Panc1 (cell line): ENCODE measurements around the gene DDI2. TPM values are rescaled to one million over a fixed set of nuclear protein-coding genes. Genes with fewer than 3 reads are reported as not detected.

ENCODE experiments used
- ATAC-seq: fragments of 200-7000 bp; cut with Tn5 transposase; 2 replicates; pipeline ENCODE4 v1.9.1; 2020; ENCODE audit warnings: mild to moderate bottlenecking, moderate library complexity
- BruUV-seq: library from RNA; stranded (reverse); fragments of 400-500 nt; replicated peaks from 2 replicates; lab custom pipeline; 2021; lab: Mats Ljungman, UMichigan
- CTCF ChIA-PET: fragments of 300-600 bp; sonication (Branson Sonifier 250); formaldehyde crosslinking; loops from one replicate; lab custom pipeline; 2022; ENCODE audit warnings: antibody characterized with exemption; lab: Charles Lee
- POLR2A ChIA-PET: fragments of 300-600 bp; sonication (Branson Sonifier 250); formaldehyde crosslinking; loops from one replicate; lab custom pipeline; 2022; ENCODE audit warnings: antibody characterized with exemption; lab: Charles Lee
- DNase-seq: peaks from one replicate; pipeline ENCODE4 v3.0.0-alpha.2; 2010; ENCODE audit warnings: low read depth, low spot score
- H3K27ac ChIP-seq: 2 replicates; pipeline ENCODE4 v1.5.1; 2011; ENCODE audit warnings: mild to moderate bottlenecking, low read length, inconsistent platforms
- H3K27me3 ChIP-seq: fragments of 200-500 bp; sonication (Bioruptor generic); 2 replicates; pipeline ENCODE4 v1.6.0; 2014; ENCODE audit warnings: low read length, inconsistent platforms; ENCODE audit not compliant: control insufficient read depth, insufficient read depth
- H3K36me3 ChIP-seq: fragments of 200-500 bp; sonication (Bioruptor generic); 2 replicates; pipeline ENCODE4 v1.5.1; 2014; ENCODE audit warnings: inconsistent platforms, mild to moderate bottlenecking, low read length, moderate library complexity; ENCODE audit not compliant: control insufficient read depth, insufficient read depth
- H3K4me1 ChIP-seq: 2 replicates; pipeline ENCODE4 v1.5.1; 2011; ENCODE audit warnings: inconsistent platforms, mild to moderate bottlenecking, low read length, moderate library complexity; ENCODE audit not compliant: control insufficient read depth, insufficient read depth
- H3K4me3 ChIP-seq, 2 experiments: 2 replicates each; pipeline ENCODE4 v1.5.1; 2011 to 2012; ENCODE audit warnings: low read depth in 2 of 2, low read length in 2 of 2, mild to moderate bottlenecking in 2 of 2, inconsistent platforms in 1 of 2, moderate library complexity in 1 of 2
- H3K9me3 ChIP-seq: fragments of 200-500 bp; sonication (Bioruptor generic); 2 replicates; pipeline ENCODE4 v1.5.1; 2014; ENCODE audit warnings: low read depth, mild to moderate bottlenecking, inconsistent platforms, low read length, moderate library complexity; ENCODE audit not compliant: control insufficient read depth, insufficient read depth
- POLR2AphosphoS5 ChIP-seq: IDR thresholded peaks from 2 replicates; pipeline ENCODE4 v1.6.1; 2012; ENCODE audit warnings: mild to moderate bottlenecking, low read depth, low read length, moderate library complexity
- SIN3A ChIP-seq: IDR thresholded peaks from 2 replicates; pipeline ENCODE4 v1.6.1; 2012; ENCODE audit warnings: low read depth, mild to moderate bottlenecking, low read length, moderate library complexity, borderline replicate concordance; ENCODE audit not compliant: insufficient read depth
- TCF7L2 ChIP-seq: IDR thresholded peaks from 2 replicates; pipeline ENCODE4 v1.6.1; 2011; ENCODE audit warnings: mild to moderate bottlenecking, low read depth, low read length, inconsistent platforms
- in situ Hi-C: cut with HindIII; loops from 2 replicates; pipeline ENCODE4 v1.10.0; 2016; ENCODE audit warnings: low sequenced_read_pairs, low pct_unique_long_range_greater_than_20kb
- intact Hi-C: fragments of 100-400 bp; cut with micrococcal nuclease; formaldehyde crosslinking; loops from one replicate; pipeline ENCODE4 v1.10.0; 2022; ENCODE audit not compliant: unreplicated experiment
- total RNA-seq: library from RNA; stranded (reverse); gene quantifications from one replicate; pipeline ENCODE4 v1.2.1, GENCODE V29; 2021; ENCODE audit not compliant: unreplicated experiment
- TF ChIP-seq, protein P1 (sequence below): fragments of 450-650 bp; IDR thresholded peaks from 2 replicates; pipeline ENCODE4 v1.5.1; 2017; ENCODE audit warnings: mild to moderate bottlenecking
- TF ChIP-seq, protein P2 (sequence below), 2 experiments: IDR thresholded peaks; 2 replicates each; pipeline ENCODE4 v1.6.1; 2011 to 2012; ENCODE audit warnings: low read depth in 2 of 2, control low read depth in 1 of 2, low read length in 1 of 2, mild to moderate bottlenecking in 1 of 2, moderate library complexity in 1 of 2; ENCODE audit not compliant: insufficient read depth in 1 of 2

Gene DDI2
- total RNA-seq, 1 experiment from 2014 or later = 27.7 TPM

DNA sequence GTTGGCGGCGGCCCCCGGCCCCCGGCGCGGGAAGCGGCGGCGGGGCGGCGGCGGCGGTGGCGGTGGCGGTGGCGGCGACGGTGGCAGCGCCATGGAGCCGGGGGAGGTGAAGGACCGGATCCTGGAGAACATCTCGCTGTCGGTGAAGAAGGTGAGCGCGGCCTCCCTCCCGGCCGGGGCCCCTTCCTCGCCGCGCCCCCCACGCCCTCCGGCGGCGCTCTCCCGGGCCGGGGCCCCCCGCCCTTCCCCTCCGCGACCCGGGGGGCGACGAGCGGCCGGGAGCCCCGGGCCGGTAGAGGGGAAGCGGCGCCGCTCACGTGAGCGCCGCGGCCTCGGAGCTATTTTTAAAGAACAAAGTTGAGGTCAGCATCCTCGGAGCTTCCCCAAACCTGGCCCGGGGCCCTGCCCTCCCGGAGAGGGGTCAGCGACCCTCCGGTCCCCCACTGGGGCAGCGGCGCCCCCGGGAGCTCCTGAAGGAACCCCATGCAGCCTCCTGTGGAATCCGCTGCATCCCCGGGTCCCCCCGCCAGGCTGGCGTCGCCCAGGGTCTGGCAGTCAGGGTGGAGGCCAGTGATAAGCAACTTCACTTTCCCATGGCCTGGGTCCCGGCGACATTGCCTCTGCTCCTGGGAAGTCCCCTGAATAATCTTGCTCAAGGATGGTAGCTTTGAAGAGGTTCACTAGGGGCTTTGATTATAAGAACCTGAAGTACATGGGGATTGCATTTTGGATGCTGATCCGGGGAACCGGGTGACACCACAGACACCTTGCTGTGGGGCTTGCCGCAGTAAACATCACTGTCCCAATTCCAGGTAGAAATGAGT, 67.4 kb downstream of the DDI2 start:
- H3K27ac ChIP-seq = peak overlapping the region; percentile 71
- H3K4me3 ChIP-seq = peak overlapping the region; percentile 73 to 85
- TF ChIP-seq TCF7L2 = no peak
- TF ChIP-seq, protein P1, sequence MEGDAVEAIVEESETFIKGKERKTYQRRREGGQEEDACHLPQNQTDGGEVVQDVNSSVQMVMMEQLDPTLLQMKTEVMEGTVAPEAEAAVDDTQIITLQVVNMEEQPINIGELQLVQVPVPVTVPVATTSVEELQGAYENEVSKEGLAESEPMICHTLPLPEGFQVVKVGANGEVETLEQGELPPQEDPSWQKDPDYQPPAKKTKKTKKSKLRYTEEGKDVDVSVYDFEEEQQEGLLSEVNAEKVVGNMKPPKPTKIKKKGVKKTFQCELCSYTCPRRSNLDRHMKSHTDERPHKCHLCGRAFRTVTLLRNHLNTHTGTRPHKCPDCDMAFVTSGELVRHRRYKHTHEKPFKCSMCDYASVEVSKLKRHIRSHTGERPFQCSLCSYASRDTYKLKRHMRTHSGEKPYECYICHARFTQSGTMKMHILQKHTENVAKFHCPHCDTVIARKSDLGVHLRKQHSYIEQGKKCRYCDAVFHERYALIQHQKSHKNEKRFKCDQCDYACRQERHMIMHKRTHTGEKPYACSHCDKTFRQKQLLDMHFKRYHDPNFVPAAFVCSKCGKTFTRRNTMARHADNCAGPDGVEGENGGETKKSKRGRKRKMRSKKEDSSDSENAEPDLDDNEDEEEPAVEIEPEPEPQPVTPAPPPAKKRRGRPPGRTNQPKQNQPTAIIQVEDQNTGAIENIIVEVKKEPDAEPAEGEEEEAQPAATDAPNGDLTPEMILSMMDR = no peak
- no peak for TF ChIP-seq POLR2AphosphoS5
- TF ChIP-seq, protein P2, sequence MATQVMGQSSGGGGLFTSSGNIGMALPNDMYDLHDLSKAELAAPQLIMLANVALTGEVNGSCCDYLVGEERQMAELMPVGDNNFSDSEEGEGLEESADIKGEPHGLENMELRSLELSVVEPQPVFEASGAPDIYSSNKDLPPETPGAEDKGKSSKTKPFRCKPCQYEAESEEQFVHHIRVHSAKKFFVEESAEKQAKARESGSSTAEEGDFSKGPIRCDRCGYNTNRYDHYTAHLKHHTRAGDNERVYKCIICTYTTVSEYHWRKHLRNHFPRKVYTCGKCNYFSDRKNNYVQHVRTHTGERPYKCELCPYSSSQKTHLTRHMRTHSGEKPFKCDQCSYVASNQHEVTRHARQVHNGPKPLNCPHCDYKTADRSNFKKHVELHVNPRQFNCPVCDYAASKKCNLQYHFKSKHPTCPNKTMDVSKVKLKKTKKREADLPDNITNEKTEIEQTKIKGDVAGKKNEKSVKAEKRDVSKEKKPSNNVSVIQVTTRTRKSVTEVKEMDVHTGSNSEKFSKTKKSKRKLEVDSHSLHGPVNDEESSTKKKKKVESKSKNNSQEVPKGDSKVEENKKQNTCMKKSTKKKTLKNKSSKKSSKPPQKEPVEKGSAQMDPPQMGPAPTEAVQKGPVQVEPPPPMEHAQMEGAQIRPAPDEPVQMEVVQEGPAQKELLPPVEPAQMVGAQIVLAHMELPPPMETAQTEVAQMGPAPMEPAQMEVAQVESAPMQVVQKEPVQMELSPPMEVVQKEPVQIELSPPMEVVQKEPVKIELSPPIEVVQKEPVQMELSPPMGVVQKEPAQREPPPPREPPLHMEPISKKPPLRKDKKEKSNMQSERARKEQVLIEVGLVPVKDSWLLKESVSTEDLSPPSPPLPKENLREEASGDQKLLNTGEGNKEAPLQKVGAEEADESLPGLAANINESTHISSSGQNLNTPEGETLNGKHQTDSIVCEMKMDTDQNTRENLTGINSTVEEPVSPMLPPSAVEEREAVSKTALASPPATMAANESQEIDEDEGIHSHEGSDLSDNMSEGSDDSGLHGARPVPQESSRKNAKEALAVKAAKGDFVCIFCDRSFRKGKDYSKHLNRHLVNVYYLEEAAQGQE (IDR thresholded peaks at IDR 0.05; ENCODE audit: insufficient read depth in 1 of 2, low read depth in 2 of 2, low read length in 1 of 2) = no peak
- no peak for TF ChIP-seq SIN3A
- H3K27me3 ChIP-seq = no peaks in the 10 kb centered on the region
- ATAC-seq (peak; percentile 67), DNase-seq (no peak)
- ChIA-PET CTCF (no interaction called here), POLR2A (interaction anchor here (0.6 kb wide), 1 partner anchor 151 kb away, joined by 5 read pairs; no protein-coding TSS in a partner anchor)
- peaks cover 9% of the 10 kb centered on the region; the same call in 1 of the 2 replicates for H3K4me1 ChIP-seq
- in situ Hi-C loops = no loop called here
- intact Hi-C loops = no loop called here
- no TSS peak for BruUV-seq
- H3K9me3 ChIP-seq = no peaks in the 10 kb centered on the region
- H3K36me3 ChIP-seq = no peaks in the 10 kb centered on the region

DNA sequence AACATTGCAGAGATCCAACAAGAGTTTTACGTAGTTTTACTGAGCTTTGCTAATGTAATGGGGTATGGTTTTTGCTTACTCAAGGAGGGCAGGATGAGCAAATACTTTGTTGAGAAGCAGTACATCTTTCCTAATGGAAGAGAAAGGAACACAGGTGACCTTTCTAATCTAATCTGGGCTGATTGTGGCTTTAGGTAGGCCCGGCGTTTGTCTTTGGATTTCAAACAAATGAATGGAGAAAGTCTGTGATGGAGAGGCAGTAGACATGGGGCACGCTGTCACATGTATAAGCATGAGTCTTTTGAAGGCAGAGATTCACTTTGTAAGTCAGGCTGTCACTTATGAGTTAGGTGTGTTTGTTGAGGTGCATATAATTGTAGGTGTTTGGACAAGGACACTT, 68.6 kb downstream of the DDI2 start:
- ChIA-PET CTCF (no interaction called here), POLR2A (interaction anchor here (0.7 kb wide), 1 partner anchor 21 kb away, joined by 7 read pairs; no protein-coding TSS in a partner anchor)
- TF ChIP-seq POLR2AphosphoS5 (no peak), SIN3A (no peak), TCF7L2 (no peak)
- TF ChIP-seq, protein P1 = no peak
- TF ChIP-seq, protein P2 (IDR thresholded peaks at IDR 0.05; ENCODE audit: insufficient read depth in 1 of 2, low read depth in 2 of 2, low read length in 1 of 2) = no peak
- Histone ChIP-seq H3K27ac (no peak overlapping the region; the same call in 1 of the 2 replicates), H3K4me3 (peak overlapping the region; percentile 73 to 85; a peak in 3 of 4 replicates), H3K27me3 (no peaks in the 10 kb centered on the region), H3K4me1 (peaks cover 9% of the 10 kb centered on the region; the same call in 1 of the 2 replicates), H3K36me3 (no peaks in the 10 kb centered on the region), H3K9me3 (no peaks in the 10 kb centered on the region)
- intact Hi-C loops = no loop called here
- TSS peak; percentile 91 for BruUV-seq
- no peak for DNase-seq
- ATAC-seq = no peak
- in situ Hi-C loops = no loop called here
